Stomach (tissue), 9 donors: ENCODE data around the gene TARS2. TPM values are rescaled to one million over a fixed set of nuclear protein-coding genes. Genes with fewer than 3 reads are reported as not detected.

ENCODE experiments used
- DNase-seq, 2 donors: peaks; one replicate each; pipeline versions ENCODE4 v3.0.0 to v3.0.0-alpha.2; 2013 to 2019
- H3K27ac ChIP-seq, 5 donors: fragments of 200-600 bp in 4 of 5; sonication (generic) in 4 of 5; one replicate each; pipeline ENCODE4 v1.5.1; 2013 to 2019; ENCODE audit warnings: mild to moderate bottlenecking in 1 of 5, moderate library complexity in 1 of 5
- H3K27me3 ChIP-seq, 3 donors: fragments of 200-600 bp; sonication (generic); one replicate each; pipeline ENCODE4 v1.5.1; 2017 to 2019; ENCODE audit warnings: mixed run types in 1 of 3
- H3K36me3 ChIP-seq, 4 donors: fragments of 200-600 bp; sonication (generic); 1 replicate in 3 of 4; 2 replicates in 1 of 4; pipeline ENCODE4 v1.5.1; 2016 to 2019
- H3K4me1 ChIP-seq, 4 donors: fragments of 200-600 bp; sonication (generic); one replicate each; pipeline ENCODE4 v1.5.1; 2016 to 2019
- H3K4me3 ChIP-seq, 4 donors: fragments of 200-600 bp; sonication (generic) in 3 of 4; one replicate each; pipeline ENCODE4 v1.5.1; 2016 to 2019; ENCODE audit warnings: mild to moderate bottlenecking in 1 of 4
- H3K9me3 ChIP-seq, 4 donors: fragments of 200-600 bp; sonication (generic); one replicate each; pipeline ENCODE4 v1.5.1; 2016 to 2019
- CTCF ChIP-seq, 7 experiments: fragments of 450-650 bp in 4 of 7; fragments of 200-600 bp in 3 of 7; sonication (generic) in 3 of 7; IDR thresholded peaks; one replicate each; pipeline ENCODE4 v1.5.1; 2016 to 2019; ENCODE audit warnings: antibody characterized with exemption in 7 of 7, control low read depth in 2 of 7, mild to moderate bottlenecking in 1 of 7
- EP300 ChIP-seq: sonication (generic); formaldehyde crosslinking; IDR thresholded peaks from one replicate; pipeline ENCODE4 v1.6.1; 2017; ENCODE audit warnings: antibody characterized with exemption
- POLR2A ChIP-seq, 4 donors: fragments of 450-650 bp; IDR thresholded peaks; one replicate each; pipeline ENCODE4 v1.6.1; 2016; ENCODE audit warnings: antibody characterized with exemption in 4 of 4, control low read depth in 2 of 4, mild to moderate bottlenecking in 1 of 4, moderate library complexity in 1 of 4
- POLR2AphosphoS5 ChIP-seq, 3 donors: sonication (generic); formaldehyde crosslinking; IDR thresholded peaks; one replicate each; pipeline ENCODE4 v1.6.1; 2016; ENCODE audit warnings: antibody characterized with exemption in 3 of 3
- WGBS, 5 donors: extraction: QIAGEN DNeasy Blood & Tissue Kit in 3 of 5; methylation state at CpG; one replicate each; pipeline versions ENCODE4 v1.1.5 to v1.1.7; 2013 to 2018; 5-methylcytosine and 5-hydroxymethylcytosine counted together
- intact Hi-C: fragments of 100-400 bp; cut with DNase I; formaldehyde crosslinking; loops from one replicate; pipeline ENCODE4 v1.15.1; 2023; ENCODE audit warnings: low total_unique reads
- polyA plus RNA-seq, 3 donors: library from polyadenylated mRNA; stranded (reverse); fragments of 200-250 nt; gene quantifications; one replicate each; pipeline ENCODE4 v1.2.3, GENCODE V29; 2013
- total RNA-seq, 5 donors: library from RNA; depleted of rRNA; stranded (reverse); fragments of >200 nt; gene quantifications; one replicate each; pipeline versions ENCODE4 v1.1.0 to v1.2.3, GENCODE V29; 2014 to 2016
- donor health status: healthy with polysubstance abuse.
- donor health status: Bipolar disorder and iron deficiency.
- donor health status: healthy.

Gene TARS2
- total and polyA plus RNA-seq, 8 donors = 3.5 to 46.2 (median 11.0) TPM

GRCh38 chr1:150550222-150551050, 63.2 kb downstream of the TARS2 start:
- 35 to 59% (median 56%) methylated on average over 21 to 22 of the region's 22 CpGs for WGBS, 5 donors
- Histone ChIP-seq H3K9me3 (no peaks in the 10 kb centered on the region), H3K4me3 (peak overlapping the region; percentile 51 to 62 (median 57)), H3K27me3 (no peaks in the 10 kb centered on the region), H3K4me1 (peaks cover 38 to 62% (median 54%) of the 10 kb centered on the region in 4 donors), H3K36me3 (peaks cover 0 to 19% (median 5%) of the 10 kb centered on the region in 4 donors), H3K27ac (peak overlapping the region; percentile 40 to 93 (median 85))
- peak in 1 of 2 donors; percentile 80 for DNase-seq
- TF ChIP-seq EP300 (no peak), CTCF (IDR thresholded peaks at IDR 0.05) (no peak), POLR2A (IDR thresholded peaks at IDR 0.05) (no peak), POLR2AphosphoS5 (IDR thresholded peaks at IDR 0.05) (peak in 1 of 3 donors; percentile 16)
- intact Hi-C loops = loop anchor here (10.0 kb wide), 1 partner anchor 74 kb away; the partner anchor contains the start of gene ENSA

GRCh38 chr1:150551051-150551783, 64.0 kb downstream of the TARS2 start:
- WGBS, 5 donors = 53 to 70% (median 64%) methylated on average over 11 of the region's 11 CpGs
- Histone ChIP-seq H3K4me1 (peaks cover 38 to 68% (median 55%) of the 10 kb centered on the region in 4 donors), H3K27me3 (no peaks in the 10 kb centered on the region), H3K9me3 (no peaks in the 10 kb centered on the region), H3K27ac (peak overlapping the region; percentile 11 to 93 (median 85)), H3K36me3 (peaks cover 0 to 27% (median 13%) of the 10 kb centered on the region in 4 donors), H3K4me3 (peak overlapping the region in 1 of 4 donors; percentile 53)
- TF ChIP-seq POLR2AphosphoS5 (IDR thresholded peaks at IDR 0.05) = no peak
- TF ChIP-seq EP300 = no peak
- TF ChIP-seq CTCF (IDR thresholded peaks at IDR 0.05) = no peak
- no peak for TF ChIP-seq POLR2A (IDR thresholded peaks at IDR 0.05)
- intact Hi-C loops = loop anchor here (10.0 kb wide), 1 partner anchor 74 kb away; the partner anchor contains the start of gene ENSA
- DNase-seq = peak in 1 of 2 donors; percentile 46

GRCh38 chr1:150551784-150552127, 64.5 kb downstream of the TARS2 start:
- intact Hi-C loops = loop anchor here (10.0 kb wide), 1 partner anchor 73 kb away; the partner anchor contains the start of gene ENSA
- Histone ChIP-seq H3K27me3 (no peaks in the 10 kb centered on the region), H3K36me3 (peaks cover 0 to 32% (median 19%) of the 10 kb centered on the region in 4 donors), H3K4me1 (peaks cover 38 to 74% (median 57%) of the 10 kb centered on the region in 4 donors), H3K27ac (peak overlapping the region; percentile 11 to 93 (median 85)), H3K9me3 (no peaks in the 10 kb centered on the region), H3K4me3 (no peak overlapping the region)
- WGBS, 5 donors = 8 to 50% (median 36%) methylated on average over 1 of the region's 1 CpG
- TF ChIP-seq CTCF (IDR thresholded peaks at IDR 0.05) (no peak), EP300 (no peak), POLR2AphosphoS5 (IDR thresholded peaks at IDR 0.05) (no peak), POLR2A (IDR thresholded peaks at IDR 0.05) (no peak)
- no peak for DNase-seq
